Tibial nerve (tissue), 4 donors: ENCODE measurements around the gene ABO. TPM values are rescaled to one million over a fixed set of nuclear protein-coding genes. Genes with fewer than 3 reads are reported as not detected.
"Not testable (repeated sequence)": the region's sequence is repeated elsewhere in the genome, so short reads cannot be mapped to it uniquely, and the experiment has no call there.

Experiments used
- DNase-seq, 2 donors: peaks; one replicate each; pipeline ENCODE4 v3.0.0-alpha.2; 2019; ENCODE audit warnings: low spot score in 2 of 2
- H3K27ac ChIP-seq, 4 donors: fragments of 200-600 bp; sonication (generic) in 3 of 4; one replicate each; pipeline ENCODE4 v1.5.1; 2017 to 2019; ENCODE audit warnings: mild to moderate bottlenecking in 1 of 4
- H3K27me3 ChIP-seq, 2 donors: fragments of 200-600 bp; sonication (generic) in 1 of 2; one replicate each; pipeline versions ENCODE4 v1.5.1 to v1.6.0; 2017 to 2019
- H3K36me3 ChIP-seq, 3 donors: fragments of 200-600 bp; sonication (generic); one replicate each; pipeline ENCODE4 v1.5.1; 2018 to 2019
- H3K4me1 ChIP-seq, 4 donors: fragments of 200-600 bp; sonication (generic) in 3 of 4; one replicate each; pipeline ENCODE4 v1.5.1; 2017 to 2019
- H3K4me3 ChIP-seq, 4 donors: fragments of 200-600 bp; sonication (generic) in 3 of 4; one replicate each; pipeline ENCODE4 v1.5.1; 2017 to 2019; ENCODE audit warnings: mild to moderate bottlenecking in 1 of 4, moderate library complexity in 1 of 4
- H3K9me3 ChIP-seq, 4 donors: fragments of 200-600 bp; sonication (generic) in 3 of 4; one replicate each; pipeline ENCODE4 v1.5.1; 2017 to 2019
- EP300 ChIP-seq, 2 donors: sonication (generic); formaldehyde crosslinking; IDR thresholded peaks; one replicate each; pipeline ENCODE4 v1.6.1; 2017; ENCODE audit warnings: antibody characterized with exemption in 2 of 2, mild to moderate bottlenecking in 1 of 2
- POLR2A ChIP-seq, 2 donors: fragments of 450-650 bp; IDR thresholded peaks; one replicate each; pipeline ENCODE4 v1.6.1; 2017; ENCODE audit warnings: antibody characterized with exemption in 2 of 2, mild to moderate bottlenecking in 2 of 2, moderate library complexity in 2 of 2
- WGBS, 2 donors: methylation state at CpG; one replicate each; pipeline ENCODE4 v1.1.5; 2018; 5-methylcytosine and 5-hydroxymethylcytosine counted together
- total RNA-seq, 4 donors: library from RNA; depleted of rRNA; stranded (reverse); fragments of >200 nt; gene quantifications; one replicate each; pipeline ENCODE4 v1.1.0, GENCODE V29; 2016
- TF ChIP-seq, protein P1 (sequence below), 5 experiments: fragments of 200-600 bp in 3 of 5; fragments of 450-650 bp in 2 of 5; sonication (generic) in 3 of 5; IDR thresholded peaks; one replicate each; pipeline ENCODE4 v1.5.1; 2016 to 2019; ENCODE audit warnings: antibody characterized with exemption in 5 of 5, mild to moderate bottlenecking in 3 of 5, moderate library complexity in 2 of 5

ABO gene
- total RNA-seq, 4 donors from 2014 or later, result 4.8 to 25.5 (median 8.9) TPM

- Histone ChIP-seq H3K4me3 (peak overlapping the region in 3 of 4 donors; percentile 8 to 39 (median 13)), H3K27me3 (peaks cover 0 to 16% of the 10 kb centered on the region in 2 donors), H3K4me1 (peaks cover 0 to 27% (median 9%) of the 10 kb centered on the region in 4 donors), H3K27ac (peak overlapping the region; percentile 30 to 90 (median 79)), H3K36me3 (no peaks in the 10 kb centered on the region), H3K9me3 (no peaks in the 10 kb centered on the region)
- DNase-seq, result peak; percentile 22 to 38
- 12 to 22% methylated on average over 25 to 26 of the region's 26 CpGs for WGBS, 2 donors
- TF ChIP-seq, protein P1, sequence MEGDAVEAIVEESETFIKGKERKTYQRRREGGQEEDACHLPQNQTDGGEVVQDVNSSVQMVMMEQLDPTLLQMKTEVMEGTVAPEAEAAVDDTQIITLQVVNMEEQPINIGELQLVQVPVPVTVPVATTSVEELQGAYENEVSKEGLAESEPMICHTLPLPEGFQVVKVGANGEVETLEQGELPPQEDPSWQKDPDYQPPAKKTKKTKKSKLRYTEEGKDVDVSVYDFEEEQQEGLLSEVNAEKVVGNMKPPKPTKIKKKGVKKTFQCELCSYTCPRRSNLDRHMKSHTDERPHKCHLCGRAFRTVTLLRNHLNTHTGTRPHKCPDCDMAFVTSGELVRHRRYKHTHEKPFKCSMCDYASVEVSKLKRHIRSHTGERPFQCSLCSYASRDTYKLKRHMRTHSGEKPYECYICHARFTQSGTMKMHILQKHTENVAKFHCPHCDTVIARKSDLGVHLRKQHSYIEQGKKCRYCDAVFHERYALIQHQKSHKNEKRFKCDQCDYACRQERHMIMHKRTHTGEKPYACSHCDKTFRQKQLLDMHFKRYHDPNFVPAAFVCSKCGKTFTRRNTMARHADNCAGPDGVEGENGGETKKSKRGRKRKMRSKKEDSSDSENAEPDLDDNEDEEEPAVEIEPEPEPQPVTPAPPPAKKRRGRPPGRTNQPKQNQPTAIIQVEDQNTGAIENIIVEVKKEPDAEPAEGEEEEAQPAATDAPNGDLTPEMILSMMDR (IDR thresholded peaks at IDR 0.05), result peak; percentile 36 to 70 (median 52)
- TF ChIP-seq EP300 (IDR thresholded peaks at IDR 0.05) (no peak), POLR2A (IDR thresholded peaks at IDR 0.05) (no peak)
Measured at GRCh38 chr9:133238851-133239532, 36.0 kb downstream of the ABO start.

- TF ChIP-seq POLR2A (IDR thresholded peaks at IDR 0.05) (peak in 1 of 2 donors; percentile 36), EP300 (IDR thresholded peaks at IDR 0.05) (no peak)
- TF ChIP-seq, protein P1 (IDR thresholded peaks at IDR 0.05), result no peak
- H3K36me3 ChIP-seq, result no peaks in the 10 kb centered on the region
- peaks cover 0 to 27% (median 9%) of the 10 kb centered on the region in 4 donors for H3K4me1 ChIP-seq
Measured at GRCh38 chr9:133238272-133238850, 36.6 kb downstream of the ABO start.

GRCh38 chr9:133237035-133237731, 37.8 kb downstream of the ABO start:
- Histone ChIP-seq H3K9me3 (no peaks in the 10 kb centered on the region), H3K27ac (peak overlapping the region; percentile 41 to 90 (median 79)), H3K4me3 (peak overlapping the region in 1 of 4 donors; percentile 19), H3K4me1 (peaks cover 0 to 27% (median 9%) of the 10 kb centered on the region in 4 donors), H3K36me3 (no peaks in the 10 kb centered on the region), H3K27me3 (peaks cover 0 to 16% of the 10 kb centered on the region in 2 donors)
- TF ChIP-seq POLR2A (IDR thresholded peaks at IDR 0.05) (no peak), EP300 (IDR thresholded peaks at IDR 0.05) (peak in 1 of 2 donors; percentile 9)
- peak in 1 of 2 donors; percentile 44 for DNase-seq
- 40 to 45% methylated on average over 17 of the region's 17 CpGs for WGBS, 2 donors

More at GRCh38 chr9:133238272-133238850, 36.6 kb downstream of the ABO start:
- Histone ChIP-seq H3K27ac (peak overlapping the region; percentile 41 to 90 (median 79)), H3K9me3 (no peaks in the 10 kb centered on the region), H3K27me3 (peaks cover 0 to 16% of the 10 kb centered on the region in 2 donors), H3K4me3 (peak overlapping the region in 3 of 4 donors; percentile 8 to 39 (median 13))
- WGBS, 2 donors, result 7 to 13% methylated on average over 24 to 25 of the region's 25 CpGs
- peak; percentile 59 to 75 for DNase-seq

- not testable (repeated sequence) for H3K4me3 ChIP-seq, H3K36me3 ChIP-seq, DNase-seq, H3K9me3 ChIP-seq
- WGBS, 2 donors, result 72 to 80% methylated on average over 15 to 16 of the region's 19 CpGs
- H3K27me3 ChIP-seq, result peaks cover 0 to 16% of the 10 kb centered on the region in 2 donors
- peak overlapping the region; percentile 12 to 86 (median 60) for H3K27ac ChIP-seq
- peaks cover 0 to 27% (median 9%) of the 10 kb centered on the region in 4 donors for H3K4me1 ChIP-seq
Measured at GRCh38 chr9:133236291-133237034, 38.5 kb downstream of the ABO start.

- Histone ChIP-seq H3K27me3 (peaks cover 0 to 16% of the 10 kb centered on the region in 2 donors), H3K36me3 (no peaks in the 10 kb centered on the region), H3K9me3 (no peaks in the 10 kb centered on the region), H3K27ac (no peak overlapping the region), H3K4me1 (peaks cover 0 to 27% (median 9%) of the 10 kb centered on the region in 4 donors), H3K4me3 (no peak overlapping the region)
- no peak for DNase-seq
- 77 to 82% methylated on average over 9 to 11 of the region's 11 CpGs for WGBS, 2 donors
- TF ChIP-seq, protein P1 (IDR thresholded peaks at IDR 0.05), result no peak
- no peak for TF ChIP-seq EP300 (IDR thresholded peaks at IDR 0.05)
- no peak for TF ChIP-seq POLR2A (IDR thresholded peaks at IDR 0.05)
Measured at GRCh38 chr9:133235549-133236222, 39.3 kb downstream of the ABO start.
